T-helper 1 cell treated with Interleukin-12 subunit alpha and Interleukin-12 subunit beta and Interleukin-4 antibody, amounts not matched to agents 30 ng/mL and 1 ng/mL, for 36 hours (primary cell): ENCODE measurements around the gene SUMF1. TPM values are rescaled to one million over a fixed set of nuclear protein-coding genes. Genes with fewer than 3 reads are reported as not detected.

Source experiments
- total RNA-seq: library from RNA; stranded (reverse); gene quantifications from 2 replicates; pipeline ENCODE4 v1.2.3, GENCODE V29; 2022

Gene SUMF1
- total RNA-seq, 1 donor from 2014 or later: 8.1 TPM

Other genes starting within 250 kb of the SUMF1 start
- 11.4 and 12.4 TPM in 2 replicates for gene SETMAR, start 163.9 kb downstream of the SUMF1 start, total RNA-seq
- gene ITPR1, start 26.1 kb upstream of the SUMF1 start, total RNA-seq: 87.4 and 90.8 TPM in 2 replicates